Spinal cord (tissue), 10 donors: ENCODE data around the gene DBT. TPM values are rescaled to one million over a fixed set of nuclear protein-coding genes. Genes with fewer than 3 reads are reported as not detected.
"Not testable (repeated sequence)": the region's sequence is repeated elsewhere in the genome, so short reads cannot be mapped to it uniquely, and the experiment has no call there.

Experiments used
- DNase-seq, 6 donors: peaks; one replicate each; pipeline versions ENCODE4 v3.0.0 to v3.0.0-alpha.2; 2013 to 2015; ENCODE audit warnings: low spot score in 6 of 6, low read depth in 4 of 6
- H3K27ac ChIP-seq: one replicate; pipeline ENCODE4 v1.5.1; 2013; ENCODE audit warnings: low read depth, low read length, control low read depth
- H3K27me3 ChIP-seq: one replicate; pipeline ENCODE4 v1.6.1; 2013; ENCODE audit warnings: low read length; ENCODE audit not compliant: control insufficient read depth, insufficient read depth
- H3K36me3 ChIP-seq: one replicate; pipeline ENCODE4 v1.6.1; 2013; ENCODE audit warnings: low read length; ENCODE audit not compliant: control insufficient read depth, insufficient read depth
- H3K4me1 ChIP-seq: one replicate; pipeline ENCODE4 v1.6.1; 2013; ENCODE audit warnings: low read length; ENCODE audit not compliant: control insufficient read depth, insufficient read depth
- H3K4me3 ChIP-seq: one replicate; pipeline ENCODE4 v1.5.1; 2013; ENCODE audit warnings: low read depth, low read length, control low read depth
- H3K9me3 ChIP-seq: one replicate; pipeline ENCODE4 v1.6.1; 2013; ENCODE audit warnings: low read length; ENCODE audit not compliant: control insufficient read depth, insufficient read depth
- WGBS: methylation state at CpG from one replicate; pipeline ENCODE4 v1.1.5; 2013; ENCODE audit warnings: missing lambda C conversion rate; ENCODE audit not compliant: insufficient coverage; 5-methylcytosine and 5-hydroxymethylcytosine counted together
- polyA plus RNA-seq, 2 donors: library from polyadenylated mRNA; unstranded; fragments of 120-200 nt; gene quantifications; one replicate each; pipeline ENCODE4 v1.2.1, GENCODE V29; 2013; ENCODE audit not compliant: insufficient read length in 2 of 2
- total RNA-seq, 2 donors: library from RNA; depleted of rRNA in 1 of 2; stranded (reverse); fragments of 120-200 nt in 1 of 2; fragments of >200 nt in 1 of 2; gene quantifications; one replicate each; pipeline versions ENCODE4 v1.2.3 to v1.2.4, GENCODE V29; 2013 to 2014
- donor health status: healthy.

The DBT gene
- total and polyA plus RNA-seq, 4 donors: 12.1 to 14.5 (median 12.5) TPM

DNA sequence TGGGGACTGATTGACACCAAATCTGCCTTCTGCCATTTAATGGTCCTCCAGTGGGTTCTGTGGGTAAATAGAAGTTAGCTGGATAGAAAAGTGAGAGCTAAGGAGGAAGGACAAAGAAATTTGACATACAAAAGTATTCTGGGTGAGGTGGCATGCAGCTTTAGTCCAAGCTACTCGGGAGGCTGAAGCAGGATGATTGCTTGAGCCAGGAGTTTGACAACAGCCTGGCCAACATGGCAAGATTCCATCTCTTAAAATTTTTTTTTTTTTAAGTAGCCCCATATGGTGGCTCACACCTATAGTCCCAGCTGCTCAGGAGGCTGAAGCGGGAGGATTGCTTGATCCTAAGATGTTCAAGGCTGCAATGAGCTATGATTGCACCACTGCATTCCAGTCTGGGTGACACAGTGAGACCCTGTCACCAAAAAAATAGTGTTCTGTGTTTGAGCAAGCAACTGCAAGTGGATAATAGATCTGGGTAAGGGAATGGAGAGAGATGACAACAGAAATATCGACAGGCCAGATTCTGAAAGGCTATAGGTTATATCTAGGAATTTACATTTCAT, 29.8 kb upstream of the DBT start:
- Histone ChIP-seq H3K27ac (no peak overlapping the region), H3K36me3 (peaks cover 24% of the 10 kb centered on the region), H3K27me3 (no peaks in the 10 kb centered on the region), H3K4me1 (no peaks in the 10 kb centered on the region), H3K4me3 (no peak overlapping the region), H3K9me3 (no peaks in the 10 kb centered on the region)
- DNase-seq: no peak
- 94% methylated on average over 2 of the region's 3 CpGs for WGBS

DNA sequence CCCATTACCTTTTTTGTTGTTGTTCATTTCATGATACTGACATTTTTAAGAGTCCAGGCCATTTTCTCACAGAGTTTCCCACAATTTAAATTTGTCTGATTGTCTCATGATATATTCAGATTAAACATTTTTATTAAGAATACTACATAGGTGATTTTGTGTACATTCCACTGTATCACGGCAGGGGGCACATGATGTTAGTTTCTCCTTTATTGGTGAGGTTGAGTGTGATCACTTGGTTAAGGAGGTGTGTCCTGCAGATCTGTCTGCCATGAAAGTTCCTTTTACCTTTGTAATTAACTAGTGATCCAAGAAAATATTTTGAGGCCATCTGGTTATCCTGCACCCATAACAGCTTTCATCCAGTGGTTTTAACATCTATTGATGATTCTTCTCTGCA, 28.2 kb upstream of the DBT start:
- H3K4me3 ChIP-seq: no peak overlapping the region
- peaks cover 22% of the 10 kb centered on the region for H3K36me3 ChIP-seq
- DNase-seq: no peak
- no peaks in the 10 kb centered on the region for H3K4me1 ChIP-seq
- H3K27ac ChIP-seq: no peak overlapping the region
- H3K27me3 ChIP-seq: no peaks in the 10 kb centered on the region
- no CpG with 5 or more reads among the region's 1 CpG for WGBS
- H3K9me3 ChIP-seq: no peaks in the 10 kb centered on the region

DNA sequence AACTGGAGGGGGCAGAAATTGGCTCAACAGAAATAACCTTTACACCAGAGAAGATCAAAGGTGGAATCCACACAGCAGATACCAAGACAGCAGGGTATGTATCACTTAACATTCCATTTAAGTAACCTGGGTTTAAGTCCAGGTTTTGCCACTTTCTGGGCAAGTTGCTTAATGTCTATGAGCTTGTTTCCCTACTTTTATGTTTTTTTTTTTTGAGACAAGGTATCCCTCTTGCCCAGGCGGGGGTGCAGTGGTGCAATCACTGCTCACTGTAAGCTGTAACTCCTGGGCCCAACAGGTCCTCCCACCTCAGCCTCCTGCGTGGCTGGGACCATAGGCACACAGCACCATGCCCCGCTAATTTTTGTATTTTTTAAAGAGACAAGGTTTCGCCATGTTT, 18.6 kb upstream of the DBT start:
- H3K9me3 ChIP-seq: no peaks in the 10 kb centered on the region
- peaks cover 15% of the 10 kb centered on the region for H3K36me3 ChIP-seq
- WGBS: 95% methylated on average over 4 of the region's 4 CpGs
- no peaks in the 10 kb centered on the region for H3K27me3 ChIP-seq
- no peak overlapping the region for H3K27ac ChIP-seq
- H3K4me1 ChIP-seq: peaks cover 8% of the 10 kb centered on the region
- no peak for DNase-seq
- no peak overlapping the region for H3K4me3 ChIP-seq

DNA sequence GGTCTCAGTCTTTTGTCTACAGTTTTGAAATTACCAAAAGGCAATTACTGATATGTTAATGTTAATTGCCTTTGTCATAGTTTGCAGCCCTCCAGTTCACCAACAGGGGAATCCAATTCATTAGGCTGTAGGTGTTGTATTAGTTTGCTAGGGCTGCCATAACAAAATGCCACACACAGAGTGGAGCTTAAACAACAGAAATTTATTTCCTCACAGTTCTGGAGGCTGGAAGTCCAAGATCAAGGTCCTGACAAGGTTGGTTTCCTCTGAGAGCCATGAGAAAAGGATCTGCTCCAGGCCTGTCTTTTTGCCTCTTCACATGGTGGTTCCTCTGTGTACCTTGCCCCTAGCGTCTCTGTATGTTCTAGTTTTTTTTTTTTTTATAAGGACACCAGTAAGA, 17.6 kb upstream of the DBT start:
- no peak for DNase-seq
- H3K4me3 ChIP-seq: peak overlapping the region; percentile 100
- peaks cover 15% of the 10 kb centered on the region for H3K36me3 ChIP-seq
- no CpG with 5 or more reads among the region's 1 CpG for WGBS
- H3K9me3 ChIP-seq: no peaks in the 10 kb centered on the region
- H3K27ac ChIP-seq: no peak overlapping the region
- H3K4me1 ChIP-seq: peaks cover 8% of the 10 kb centered on the region
- H3K27me3 ChIP-seq: no peaks in the 10 kb centered on the region

DNA sequence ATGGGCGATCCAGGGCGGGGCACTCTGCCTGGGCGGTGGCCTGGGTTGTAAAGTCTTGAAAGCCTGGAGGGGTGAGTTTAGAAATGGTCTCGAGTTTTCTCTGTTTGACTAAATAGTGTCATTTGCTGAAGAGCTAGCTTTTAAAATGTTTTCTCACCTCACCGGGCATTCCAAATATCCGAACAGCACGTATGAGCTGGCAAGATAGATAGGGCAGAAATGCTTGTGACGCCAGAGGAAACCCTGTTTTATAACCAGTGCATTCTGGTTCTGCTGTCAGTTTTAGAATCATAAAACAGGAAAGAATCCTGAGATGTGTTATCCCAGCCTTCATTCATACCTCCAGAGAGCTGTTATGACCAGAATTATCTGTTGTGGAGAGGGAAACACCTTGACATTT, 17.1 kb upstream of the DBT start:
- H3K4me1 ChIP-seq: peaks cover 8% of the 10 kb centered on the region
- peak overlapping the region; percentile 92 for H3K27ac ChIP-seq
- H3K4me3 ChIP-seq: peak overlapping the region; percentile 100
- no peak for DNase-seq
- H3K27me3 ChIP-seq: no peaks in the 10 kb centered on the region
- H3K9me3 ChIP-seq: no peaks in the 10 kb centered on the region
- 0% methylated on average over 3 of the region's 8 CpGs for WGBS
- H3K36me3 ChIP-seq: peaks cover 15% of the 10 kb centered on the region

DNA sequence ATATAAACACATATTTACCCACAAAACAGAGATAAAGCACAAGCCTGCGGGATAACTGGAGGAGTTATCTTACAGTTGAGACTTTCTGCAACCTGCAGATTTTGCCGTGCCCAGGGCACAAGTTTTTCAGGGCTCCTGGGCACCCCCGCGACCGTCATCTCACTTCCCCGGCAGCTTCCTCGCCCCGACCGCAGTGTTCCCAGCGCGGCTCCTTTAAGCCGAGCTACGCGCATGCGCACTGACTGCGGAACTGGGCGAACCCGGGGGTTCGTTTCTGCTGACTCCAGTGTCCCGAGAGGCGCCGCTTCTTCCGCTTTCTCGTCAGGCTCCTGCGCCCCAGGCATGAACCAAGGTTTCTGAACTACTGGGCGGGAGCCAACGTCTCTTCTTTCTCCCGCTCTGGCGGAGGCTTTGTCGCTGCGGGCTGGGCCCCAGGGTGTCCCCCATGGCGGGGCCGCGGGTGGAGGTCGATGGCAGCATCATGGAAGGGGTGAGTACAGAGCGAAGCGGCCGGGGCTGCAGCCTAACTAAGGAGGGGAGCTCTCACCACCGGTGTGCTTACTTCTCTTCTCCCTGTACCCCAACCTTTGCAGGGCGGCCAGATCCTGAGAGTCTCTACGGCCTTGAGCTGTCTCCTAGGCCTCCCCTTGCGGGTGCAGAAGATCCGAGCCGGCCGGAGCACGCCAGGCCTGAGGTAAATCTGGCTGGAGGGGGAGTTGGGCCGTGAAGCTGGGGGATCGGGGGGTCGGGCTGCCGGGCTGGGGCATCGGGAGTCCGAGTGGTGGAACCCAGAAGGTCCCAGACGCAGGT, 16.5 kb upstream of the DBT start, which contains the start of gene RTCA:
RTCA (plus strand) TSS at position 286 of the 810 bp plus-strand sequence; CDS start at position 446, 160 bp downstream.
- Histone ChIP-seq H3K4me1 (peaks cover 8% of the 10 kb centered on the region), H3K27me3 (no peaks in the 10 kb centered on the region), H3K36me3 (peaks cover 13% of the 10 kb centered on the region), H3K9me3 (no peaks in the 10 kb centered on the region), H3K4me3 (peak within 1 kb of the TSS; percentile 100), H3K27ac (peak within 1 kb of the TSS; percentile 92)
- DNase-seq: peak; percentile 88 to 99 (median 94)
- under 1% methylated on average over 48 of the region's 53 CpGs for WGBS

DNA sequence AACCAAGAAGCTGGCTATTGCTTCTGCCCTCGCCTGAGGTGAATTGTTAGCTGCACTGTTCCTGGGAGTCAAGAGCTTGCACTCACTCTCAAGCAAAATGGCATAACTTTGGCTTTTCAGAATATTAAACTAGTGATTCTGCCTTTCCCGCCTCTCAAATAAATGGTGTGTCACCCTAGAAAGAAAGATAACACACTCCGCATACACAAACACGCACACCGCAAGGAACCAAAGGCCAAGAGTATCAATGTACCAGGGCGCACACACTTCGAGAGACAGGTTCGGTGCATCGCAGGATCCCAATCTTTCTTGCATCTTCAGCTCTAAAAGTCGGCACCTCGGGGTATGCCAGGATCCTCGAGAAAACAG, 15.9 kb upstream of the DBT start:
- peaks cover 7% of the 10 kb centered on the region for H3K36me3 ChIP-seq
- peak overlapping the region; percentile 100 for H3K4me3 ChIP-seq
- WGBS: 2% methylated on average over 11 of the region's 12 CpGs
- H3K4me1 ChIP-seq: peaks cover 8% of the 10 kb centered on the region
- no peaks in the 10 kb centered on the region for H3K9me3 ChIP-seq
- no peaks in the 10 kb centered on the region for H3K27me3 ChIP-seq
- H3K27ac ChIP-seq: peak overlapping the region; percentile 92
- peak in 3 of 6 donors; percentile 29 to 31 (median 29) for DNase-seq

DNA sequence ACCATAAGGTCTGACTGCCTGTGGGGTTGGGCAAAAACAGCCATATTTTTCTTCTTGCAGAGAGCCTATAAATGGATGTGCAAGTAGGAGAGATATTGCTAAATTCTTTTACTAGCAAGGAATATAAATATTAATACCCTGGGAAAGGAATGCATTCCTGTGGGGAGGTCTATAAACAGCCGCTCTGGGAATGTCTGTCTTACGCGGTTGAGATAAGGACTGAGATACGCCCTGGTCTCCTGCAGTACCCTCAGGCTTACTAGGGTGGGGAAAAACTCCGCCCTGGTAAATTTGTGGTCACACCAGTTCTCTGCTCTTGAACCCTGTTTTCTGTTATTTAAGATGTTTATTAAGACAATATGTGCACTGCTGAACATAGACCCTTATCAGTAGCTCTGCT, 14.4 kb upstream of the DBT start:
- WGBS: 96% methylated on average over 4 of the region's 5 CpGs
- H3K4me1 ChIP-seq, H3K36me3 ChIP-seq, H3K9me3 ChIP-seq, H3K27me3 ChIP-seq, H3K27ac ChIP-seq, DNase-seq, H3K4me3 ChIP-seq: not testable (repeated sequence)

DNA sequence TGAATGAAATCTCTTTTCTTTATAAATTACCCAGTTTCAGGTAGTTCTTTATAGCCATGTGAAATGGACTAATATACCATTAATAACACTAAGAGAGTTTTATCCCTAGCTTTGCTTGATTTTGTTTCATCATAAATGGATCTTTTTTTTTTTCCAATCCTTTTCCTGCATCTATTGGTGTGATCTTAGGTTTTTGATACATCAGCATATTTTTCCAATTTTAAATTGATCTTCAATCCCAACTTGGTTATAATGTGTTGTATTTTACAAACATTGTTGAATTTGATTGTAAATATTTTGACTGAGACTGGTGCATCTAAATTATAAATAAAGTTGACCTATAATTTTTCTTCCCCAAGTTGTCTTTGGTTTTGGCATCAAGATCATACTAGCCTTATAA, 12.1 kb upstream of the DBT start:
- H3K27me3 ChIP-seq: no peaks in the 10 kb centered on the region
- no peaks in the 10 kb centered on the region for H3K36me3 ChIP-seq
- peaks cover 4% of the 10 kb centered on the region for H3K4me1 ChIP-seq
- H3K4me3 ChIP-seq: no peak overlapping the region
- no peak for DNase-seq
- no peaks in the 10 kb centered on the region for H3K9me3 ChIP-seq
- H3K27ac ChIP-seq: no peak overlapping the region

DNA sequence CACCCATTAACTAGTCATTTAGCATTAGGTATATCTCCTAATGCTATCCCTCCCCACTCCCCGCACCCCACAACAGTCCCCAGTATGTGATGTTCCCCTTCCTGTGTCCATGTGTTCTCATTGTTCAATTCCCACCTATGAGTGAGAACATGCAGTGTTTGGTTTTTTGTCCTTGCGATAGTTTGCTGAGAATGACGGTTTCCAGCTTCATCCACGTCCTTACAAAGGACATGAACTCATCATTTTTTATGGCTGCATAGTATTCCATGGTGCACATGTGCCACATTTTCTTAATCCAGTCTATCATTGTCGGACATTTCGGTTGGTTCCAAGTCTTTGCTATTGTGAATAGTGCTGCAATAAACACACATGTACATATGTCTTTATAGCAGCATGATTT, 8.8 kb upstream of the DBT start:
- not testable (repeated sequence) for H3K4me3 ChIP-seq, H3K4me1 ChIP-seq, DNase-seq, H3K27me3 ChIP-seq, H3K27ac ChIP-seq, H3K36me3 ChIP-seq, H3K9me3 ChIP-seq
- WGBS: 80% methylated on average over 1 of the region's 6 CpGs
